HG03175 (cell line): ENCODE data around the gene PANX1.

Source experiments
- ATAC-seq: cut with Tn5 transposase; IDR thresholded peaks from one replicate; pipeline ENCODE4 v1.9.1; 2021; ENCODE audit warnings: mild to moderate bottlenecking, moderate library complexity; ENCODE audit not compliant: unreplicated experiment

Gene PANX1

GRCh38 chr11:94128291-94128745, 323 bp upstream of the PANX1 start:
- peak; percentile 25 for ATAC-seq

GRCh38 chr11:94129512-94130297, 1.1 kb downstream of the PANX1 start:
- no peak for ATAC-seq

DNA sequence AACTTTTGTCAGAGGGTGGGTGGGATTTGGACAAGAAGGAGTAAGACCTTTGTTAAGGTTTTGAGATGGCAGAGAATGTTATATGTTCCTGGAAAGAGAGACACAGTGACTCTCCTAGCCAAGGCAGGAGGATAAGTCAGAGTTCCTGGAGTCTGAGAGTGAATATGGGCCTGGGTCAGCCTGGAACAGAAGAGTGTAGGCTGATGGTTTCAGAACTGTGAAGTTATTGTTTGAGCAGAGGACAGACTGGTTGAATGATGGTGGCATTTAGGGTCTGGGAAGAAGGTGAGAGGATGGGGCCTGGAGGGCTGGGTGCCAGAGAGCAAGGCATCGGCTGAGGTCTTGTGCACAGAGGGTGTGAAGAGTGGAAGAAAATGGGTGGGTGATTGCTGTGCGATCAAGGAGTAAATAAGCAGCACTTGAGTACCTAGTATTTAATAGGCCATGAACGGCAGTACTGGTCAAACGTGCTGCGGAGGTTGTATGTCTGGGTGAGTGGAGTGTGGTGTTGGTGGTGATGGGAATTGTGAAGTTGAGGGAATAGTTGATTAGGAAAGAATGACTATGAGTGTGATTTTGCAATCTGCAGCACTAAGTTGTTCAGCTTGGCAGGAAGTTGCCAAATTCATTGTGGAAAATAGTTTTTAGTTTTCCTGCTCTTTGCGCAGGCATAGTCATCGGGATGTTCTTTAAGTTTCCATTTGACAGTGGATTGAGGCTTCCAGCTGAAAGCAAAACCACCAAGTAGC, 1.8 kb downstream of the PANX1 start:
- ATAC-seq = no peak

- ATAC-seq = no peak
Observed at GRCh38 chr11:94131047-94131717, 2.5 kb downstream of the PANX1 start.

DNA sequence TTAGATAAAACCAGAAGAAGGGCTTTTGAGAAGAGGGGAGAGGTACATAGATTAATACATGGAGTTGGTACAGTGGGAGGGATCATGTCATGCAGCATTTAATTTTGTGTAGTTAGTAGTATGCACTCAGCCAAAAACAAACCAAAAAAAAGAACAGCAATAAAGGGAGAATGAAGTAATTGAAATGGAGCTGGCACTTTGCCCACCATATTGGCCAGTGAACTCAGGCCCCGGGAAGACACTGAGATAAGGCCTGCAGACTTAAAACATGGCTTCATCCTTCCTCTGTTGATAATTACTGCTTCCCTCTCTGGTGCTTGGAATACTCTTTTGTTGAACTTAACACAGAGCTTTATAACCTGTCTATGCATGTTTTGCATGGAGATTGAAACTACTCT, 3.1 kb downstream of the PANX1 start:
- ATAC-seq = no peak

DNA sequence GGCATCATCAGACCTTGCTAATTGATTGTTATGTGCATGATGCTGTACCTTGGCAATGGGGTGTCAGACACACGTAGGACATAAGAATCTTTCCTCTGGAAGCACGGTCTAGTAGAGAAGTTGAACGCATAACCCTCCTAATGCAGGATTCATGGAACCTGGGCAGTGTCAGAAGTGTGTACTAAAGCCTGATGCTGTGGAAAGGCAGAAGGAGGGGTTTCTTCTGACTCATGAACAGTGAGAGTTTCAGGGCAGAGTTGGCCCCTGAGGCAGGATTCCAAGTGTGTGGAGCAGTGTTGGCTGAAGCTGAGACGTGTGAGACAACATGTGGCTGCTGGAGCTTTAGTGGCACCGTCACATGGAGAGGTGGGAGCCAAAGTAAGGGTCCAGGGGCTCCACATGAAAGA, 3.5 kb downstream of the PANX1 start:
- no peak for ATAC-seq

DNA sequence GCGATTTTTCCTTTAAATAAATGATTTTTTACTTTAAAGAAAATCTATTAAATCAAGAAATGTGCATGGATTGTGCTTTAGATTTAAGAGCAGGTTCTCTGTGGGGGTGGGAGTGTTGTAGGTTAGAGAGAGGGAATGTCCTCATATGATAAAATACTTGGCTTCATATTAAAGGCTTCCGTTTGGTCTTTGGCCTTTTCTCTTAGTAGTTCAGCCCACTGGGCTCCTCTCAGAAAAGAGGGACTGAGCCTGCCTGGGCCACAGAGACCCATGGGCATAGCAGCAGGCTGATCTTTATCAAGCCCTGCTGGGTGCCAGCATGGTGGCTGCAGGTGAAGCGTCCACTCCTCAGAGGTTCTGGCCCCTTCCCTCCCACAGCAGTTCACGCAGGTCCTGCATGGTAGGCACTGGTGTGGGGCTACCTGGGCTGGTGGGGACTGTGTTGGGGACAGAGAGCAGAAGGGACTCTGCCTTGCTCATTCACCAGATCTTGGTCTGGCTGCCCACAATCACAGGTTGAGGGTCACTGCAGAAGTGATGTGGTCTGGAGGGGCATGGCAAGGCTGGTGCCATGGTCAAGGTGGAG, 4.3 kb downstream of the PANX1 start:
- ATAC-seq = no peak

DNA sequence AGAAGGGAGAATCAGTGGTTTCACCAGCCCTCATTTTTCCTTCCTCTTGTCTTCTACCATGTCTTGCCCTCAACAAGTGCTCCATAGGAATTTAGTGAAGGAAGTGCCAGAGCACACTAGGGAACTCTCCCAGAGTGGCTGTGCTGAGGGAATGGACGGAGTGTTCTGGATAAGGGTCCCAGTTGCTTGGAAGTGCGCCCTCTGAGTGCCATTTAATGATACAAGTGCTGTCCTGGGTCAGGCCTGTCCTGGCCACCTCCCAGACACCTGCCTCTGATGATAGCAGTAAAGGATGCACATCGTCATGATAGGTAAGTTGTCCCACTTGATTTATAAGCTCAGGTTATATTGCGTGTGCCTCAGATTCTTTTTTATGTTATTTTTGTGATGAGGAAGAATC, 5.1 kb downstream of the PANX1 start:
- no peak for ATAC-seq

GRCh38 chr11:94134651-94135512, 6.2 kb downstream of the PANX1 start:
- no peak for ATAC-seq

- no peak for ATAC-seq
Observed at GRCh38 chr11:94139416-94139815, 10.8 kb downstream of the PANX1 start.

DNA sequence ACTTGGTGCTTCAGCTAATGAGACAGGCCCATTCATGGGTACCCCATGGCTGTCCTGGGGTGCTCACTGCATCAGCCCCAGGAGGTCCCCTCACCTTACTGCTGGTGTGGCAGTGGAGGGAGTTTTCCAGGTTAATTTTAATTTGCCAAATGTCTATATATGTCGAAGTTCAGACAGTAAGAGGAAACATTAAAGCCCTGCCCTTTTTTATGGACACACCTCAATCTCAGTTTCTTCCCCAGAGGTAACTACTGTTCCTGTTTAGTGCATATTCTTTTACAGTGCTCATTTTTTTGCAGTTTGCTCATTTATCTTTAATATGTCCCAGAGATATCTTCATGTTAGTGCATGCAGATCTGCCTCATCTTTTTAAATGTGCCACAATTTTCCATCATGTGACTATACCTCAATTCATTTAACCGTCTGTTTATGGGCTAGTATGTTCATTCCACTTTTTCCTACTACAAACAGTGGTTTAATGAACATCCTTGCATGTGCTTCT, 11.6 kb downstream of the PANX1 start:
- ATAC-seq = no peak

- ATAC-seq = no peak
Observed at GRCh38 chr11:94141511-94142307, 13.1 kb downstream of the PANX1 start.

GRCh38 chr11:94142308-94143281, 14.0 kb downstream of the PANX1 start:
- ATAC-seq = no peak

- no peak for ATAC-seq
Observed at GRCh38 chr11:94144216-94144615, 15.6 kb downstream of the PANX1 start.

- no peak for ATAC-seq
Observed at GRCh38 chr11:94144664-94145063, 16.0 kb downstream of the PANX1 start.

DNA sequence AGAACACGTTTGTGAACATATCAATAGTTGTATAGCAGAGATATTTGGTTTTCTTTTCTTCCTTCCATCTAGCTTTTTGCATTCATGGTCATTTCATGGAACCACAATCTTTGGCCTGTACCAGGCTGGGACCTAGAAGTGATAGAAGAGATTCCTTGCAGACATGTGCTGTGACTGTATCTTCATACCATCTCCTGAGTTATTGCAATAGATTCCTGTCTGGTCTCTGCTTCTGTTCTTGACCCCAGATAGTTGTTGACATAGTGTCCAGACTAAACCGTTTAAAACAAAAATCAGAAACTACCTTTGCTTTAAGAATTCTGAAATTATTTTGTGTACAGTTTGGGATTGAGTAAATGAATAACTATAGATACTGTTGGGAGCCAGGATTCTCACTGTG, 16.8 kb downstream of the PANX1 start:
- ATAC-seq = no peak

DNA sequence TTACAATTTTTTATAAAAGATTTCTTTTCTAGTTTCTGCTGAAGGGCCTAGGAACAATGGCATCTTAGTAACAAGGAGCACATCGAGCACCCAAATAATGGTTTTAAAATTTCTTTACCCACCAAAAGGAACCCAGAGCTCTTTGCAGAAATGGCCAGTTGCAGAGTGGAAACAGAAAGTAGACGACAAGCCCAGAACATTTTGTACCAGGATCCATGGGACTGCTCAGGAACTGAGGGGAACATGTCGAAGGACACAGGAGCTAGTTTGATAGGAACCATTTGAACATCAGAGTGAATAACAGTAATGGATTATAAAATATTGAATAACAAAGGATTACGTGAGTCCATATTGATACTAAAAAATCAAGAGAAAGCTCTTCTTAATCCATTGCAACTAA, 17.3 kb downstream of the PANX1 start:
- ATAC-seq = no peak

DNA sequence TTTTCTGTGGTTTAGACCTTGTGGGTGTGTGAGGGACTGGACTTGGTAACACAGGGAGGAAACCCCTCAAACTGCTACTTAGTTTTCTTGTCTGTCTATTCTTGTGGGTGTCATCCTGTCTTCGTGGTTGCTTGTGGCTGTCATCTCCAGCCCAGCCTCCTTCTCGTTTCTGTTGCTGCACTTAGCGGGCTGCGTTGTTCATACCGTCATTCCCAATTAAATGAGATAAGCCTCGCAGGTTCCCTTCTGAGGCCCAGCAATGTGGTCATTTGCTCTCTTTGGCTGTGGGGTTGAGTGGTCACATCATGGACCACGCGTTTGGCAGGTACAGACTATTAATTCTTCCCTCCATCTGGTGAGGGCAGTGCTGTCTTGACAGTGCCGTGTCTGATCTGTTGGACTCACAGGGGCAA, 18.8 kb downstream of the PANX1 start:
- ATAC-seq = no peak
